IPS-20b (cell line): Measurements from ENCODE around the gene TRAIP.
"Not testable (repeated sequence)": the region's sequence is repeated elsewhere in the genome, so short reads cannot be mapped to it uniquely, and the experiment has no call there.

Experiments used
- H3K27ac ChIP-seq: one replicate; pipeline ENCODE4 v1.5.1; 2013; ENCODE audit warnings: low read length
- H3K27me3 ChIP-seq: 2 replicates; pipeline ENCODE4 v1.6.1; 2013; ENCODE audit warnings: mild to moderate bottlenecking, low read length, inconsistent platforms; ENCODE audit not compliant: insufficient read depth
- H3K36me3 ChIP-seq: 2 replicates; pipeline ENCODE4 v1.6.1; 2013; ENCODE audit warnings: low read depth, mild to moderate bottlenecking, inconsistent platforms, low read length, moderate library complexity; ENCODE audit not compliant: insufficient read depth
- H3K4me1 ChIP-seq: 2 replicates; pipeline ENCODE4 v1.6.1; 2013; ENCODE audit warnings: mild to moderate bottlenecking, control low read depth, inconsistent platforms, low read length, moderate library complexity; ENCODE audit not compliant: insufficient read depth
- H3K4me3 ChIP-seq: 2 replicates; pipeline ENCODE4 v1.5.1; 2013; ENCODE audit warnings: mild to moderate bottlenecking, low read length, inconsistent platforms
- H3K9ac ChIP-seq: 2 replicates; pipeline ENCODE4 v1.6.1; 2013; ENCODE audit warnings: low read depth, mild to moderate bottlenecking, inconsistent platforms, low read length, moderate library complexity
- H3K9me3 ChIP-seq: 2 replicates; pipeline ENCODE4 v1.6.1; 2013; ENCODE audit warnings: mild to moderate bottlenecking, low read depth, low read length, inconsistent platforms; ENCODE audit not compliant: insufficient read depth

The TRAIP gene

DNA sequence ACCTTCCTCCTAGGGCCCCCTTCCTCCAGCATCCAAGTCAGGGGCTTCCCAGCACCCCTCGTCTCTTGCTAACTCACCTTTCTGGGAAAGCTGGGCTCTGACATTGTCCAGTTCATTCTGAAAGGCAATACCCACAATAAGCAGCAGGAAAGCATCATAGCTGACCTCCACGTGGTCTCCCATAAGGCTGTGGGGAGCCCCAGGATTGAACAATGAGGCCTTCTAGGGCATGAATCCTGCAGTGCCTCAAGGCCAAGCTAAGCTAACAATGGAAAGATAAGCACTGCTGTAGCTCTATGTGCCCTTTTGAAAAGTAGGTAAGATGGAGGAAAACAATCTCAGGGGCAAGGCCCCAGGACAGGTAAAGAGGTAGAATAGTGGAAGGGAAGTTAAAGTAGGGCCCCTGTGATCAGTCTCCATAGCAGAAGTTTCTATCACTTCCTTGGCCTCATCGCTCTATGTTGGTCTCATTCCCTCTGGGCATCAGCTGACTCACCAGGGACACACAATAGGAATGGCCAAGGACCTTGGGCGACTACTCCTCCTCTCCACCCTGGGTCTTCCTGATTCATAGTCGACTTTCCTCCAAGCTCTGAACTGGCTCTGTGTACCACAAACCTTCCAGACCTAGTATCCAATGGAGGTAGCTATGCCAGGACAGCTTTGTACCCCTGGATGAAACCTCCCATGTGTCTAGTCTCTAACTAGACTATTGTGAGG, 11.7 kb downstream of the TRAIP start:
- H3K27ac ChIP-seq = no peak overlapping the region
- no peak overlapping the region for H3K9ac ChIP-seq
- no peak overlapping the region for H3K4me3 ChIP-seq
- H3K36me3 ChIP-seq = peaks cover 70% of the 10 kb centered on the region
- no peaks in the 10 kb centered on the region for H3K9me3 ChIP-seq
- H3K4me1 ChIP-seq = no peaks in the 10 kb centered on the region
- no peaks in the 10 kb centered on the region for H3K27me3 ChIP-seq

- no peaks in the 10 kb centered on the region for H3K4me1 ChIP-seq
- H3K9ac ChIP-seq = no peak overlapping the region
- H3K4me3 ChIP-seq = no peak overlapping the region
- H3K27ac ChIP-seq = no peak overlapping the region
- H3K9me3 ChIP-seq = no peaks in the 10 kb centered on the region
- no peaks in the 10 kb centered on the region for H3K27me3 ChIP-seq
- H3K36me3 ChIP-seq = peaks cover 77% of the 10 kb centered on the region
These were observed 13.4 kb downstream of the TRAIP start for GRCh38 chr3:49842843-49843517.

DNA sequence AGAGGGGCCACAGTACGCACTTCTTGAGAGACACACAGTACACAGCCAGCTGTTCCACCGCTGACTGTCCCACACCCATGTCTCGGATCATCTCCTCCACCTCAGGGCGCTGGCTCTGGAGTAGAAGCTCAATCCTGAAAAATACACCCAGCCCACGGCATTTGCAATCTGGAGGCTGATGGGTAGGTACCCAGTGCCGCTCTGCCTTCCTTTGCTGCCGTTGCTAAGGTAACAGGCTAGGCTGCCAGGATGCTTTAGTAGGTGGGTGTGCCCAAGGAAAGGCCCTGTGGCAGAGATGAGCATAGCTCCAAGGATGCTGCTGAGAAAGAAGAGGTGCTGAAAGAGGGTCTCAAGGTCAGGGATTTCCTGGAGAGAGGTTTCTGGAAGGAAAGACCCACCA, 14.6 kb downstream of the TRAIP start:
- H3K27me3 ChIP-seq = no peaks in the 10 kb centered on the region
- no peak overlapping the region for H3K27ac ChIP-seq
- H3K36me3 ChIP-seq = peaks cover 80% of the 10 kb centered on the region
- no peaks in the 10 kb centered on the region for H3K4me1 ChIP-seq
- no peak overlapping the region for H3K9ac ChIP-seq
- no peak overlapping the region for H3K4me3 ChIP-seq
- H3K9me3 ChIP-seq = no peaks in the 10 kb centered on the region

GRCh38 chr3:49841126-49841696, 15.2 kb downstream of the TRAIP start:
- Histone ChIP-seq H3K4me3 (no peak overlapping the region), H3K36me3 (peaks cover 82% of the 10 kb centered on the region), H3K9me3 (no peaks in the 10 kb centered on the region), H3K9ac (no peak overlapping the region), H3K27me3 (no peaks in the 10 kb centered on the region), H3K27ac (no peak overlapping the region), H3K4me1 (no peaks in the 10 kb centered on the region)

DNA sequence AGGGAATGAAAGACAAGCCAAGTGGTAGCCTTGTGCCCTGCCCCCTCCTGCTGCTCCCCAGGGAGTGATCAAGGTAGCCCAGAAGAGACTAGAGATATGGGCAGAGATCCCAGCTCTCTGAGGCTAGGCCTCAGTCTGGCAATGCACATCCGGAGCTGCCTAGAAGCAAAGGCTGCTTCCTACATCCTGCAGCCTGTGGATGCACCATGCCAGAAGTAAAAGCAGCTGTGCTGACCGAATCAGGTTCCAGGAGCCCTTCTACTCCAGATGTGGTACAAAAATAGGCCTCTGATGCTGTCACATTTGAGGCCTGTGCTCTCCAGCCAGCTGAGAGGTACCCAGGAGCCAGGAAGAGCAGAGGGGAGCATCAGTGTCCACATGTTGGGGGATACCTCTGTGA, 16.0 kb downstream of the TRAIP start:
- Histone ChIP-seq H3K4me3 (no peak overlapping the region), H3K4me1 (no peaks in the 10 kb centered on the region), H3K36me3 (peaks cover 75% of the 10 kb centered on the region), H3K27ac (no peak overlapping the region), H3K9me3 (no peaks in the 10 kb centered on the region), H3K9ac (no peak overlapping the region), H3K27me3 (no peaks in the 10 kb centered on the region)

GRCh38 chr3:49839193-49839809, 17.1 kb downstream of the TRAIP start:
- no peaks in the 10 kb centered on the region for H3K4me1 ChIP-seq
- H3K27ac ChIP-seq = no peak overlapping the region
- no peaks in the 10 kb centered on the region for H3K27me3 ChIP-seq
- peaks cover 75% of the 10 kb centered on the region for H3K36me3 ChIP-seq
- no peak overlapping the region for H3K4me3 ChIP-seq
- H3K9ac ChIP-seq = no peak overlapping the region
- H3K9me3 ChIP-seq = no peaks in the 10 kb centered on the region

DNA sequence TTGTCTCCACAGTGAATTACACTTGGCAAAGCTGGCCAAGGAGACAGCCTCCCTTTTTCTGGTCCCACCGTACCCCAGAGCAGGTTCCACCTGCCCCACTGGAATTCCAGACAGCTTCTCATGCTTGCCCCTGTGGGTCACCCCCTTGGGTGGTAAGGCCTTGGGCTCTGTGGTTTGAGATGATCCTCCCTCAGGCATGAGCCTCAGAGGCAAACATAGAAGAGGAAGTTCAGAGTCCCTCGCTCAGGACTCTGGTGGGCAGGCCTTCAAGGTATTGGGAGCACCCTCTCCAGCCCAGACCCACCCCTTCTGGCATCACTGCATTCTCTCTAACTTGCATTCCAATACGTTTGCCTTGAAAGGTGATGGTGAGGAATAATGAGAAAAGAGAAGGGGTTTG, 25.0 kb downstream of the TRAIP start:
- H3K36me3 ChIP-seq = peaks cover 70% of the 10 kb centered on the region
- no peaks in the 10 kb centered on the region for H3K9me3 ChIP-seq
- no peaks in the 10 kb centered on the region for H3K27me3 ChIP-seq
- H3K27ac ChIP-seq = no peak overlapping the region
- H3K4me3 ChIP-seq = no peak overlapping the region
- H3K4me1 ChIP-seq = no peaks in the 10 kb centered on the region
- H3K9ac ChIP-seq = no peak overlapping the region

DNA sequence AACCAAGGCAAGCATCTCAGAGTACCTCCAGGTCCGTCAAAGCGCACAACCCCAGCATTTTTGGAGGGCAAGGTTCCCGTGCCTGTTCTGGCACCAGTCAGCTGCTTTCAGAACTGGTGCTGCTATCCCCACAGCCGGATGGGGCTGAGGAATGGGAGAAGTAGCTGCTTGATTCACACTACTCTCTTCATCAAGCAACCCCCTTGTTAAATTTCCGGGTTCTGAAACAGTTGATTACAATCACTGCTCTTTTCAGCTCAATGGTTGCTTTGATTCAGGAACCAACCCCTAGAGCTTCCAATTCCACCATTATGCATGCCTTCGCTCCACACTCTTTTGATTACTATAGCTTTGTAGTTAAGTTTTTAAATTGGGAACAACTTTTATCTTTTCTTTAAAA, 30.3 kb downstream of the TRAIP start:
- Histone ChIP-seq H3K36me3 (peaks cover 35% of the 10 kb centered on the region), H3K9ac (no peak overlapping the region), H3K27ac (no peak overlapping the region), H3K9me3 (no peaks in the 10 kb centered on the region), H3K4me3 (no peak overlapping the region), H3K27me3 (no peaks in the 10 kb centered on the region), H3K4me1 (no peaks in the 10 kb centered on the region)

GRCh38 chr3:49823131-49823530, 33.2 kb downstream of the TRAIP start:
- not testable (repeated sequence) for H3K4me3 ChIP-seq, H3K27me3 ChIP-seq, H3K9ac ChIP-seq, H3K27ac ChIP-seq, H3K4me1 ChIP-seq, H3K9me3 ChIP-seq, H3K36me3 ChIP-seq

GRCh38 chr3:49813497-49814174, 42.7 kb downstream of the TRAIP start, which contains the start of gene UBA7:
Gene UBA7, minus strand, starts transcription at chr3:49813953. Its CDS starts 166 bp downstream, at chr3:49813787.
- Histone ChIP-seq H3K27me3 (no peaks in the 10 kb centered on the region; the same call in 1 of the 2 replicates), H3K36me3 (no peaks in the 10 kb centered on the region), H3K4me3 (no peak within 1 kb of the TSS), H3K27ac (no peak within 1 kb of the TSS), H3K4me1 (no peaks in the 10 kb centered on the region), H3K9me3 (no peaks in the 10 kb centered on the region), H3K9ac (no peak within 1 kb of the TSS)

- Histone ChIP-seq H3K36me3 (no peaks in the 10 kb centered on the region), H3K27ac (no peak overlapping the region), H3K4me3 (no peak overlapping the region), H3K9ac (no peak overlapping the region), H3K9me3 (no peaks in the 10 kb centered on the region), H3K4me1 (no peaks in the 10 kb centered on the region), H3K27me3 (no peaks in the 10 kb centered on the region; the same call in 1 of the 2 replicates)
These were observed 43.4 kb downstream of the TRAIP start for GRCh38 chr3:49812916-49813496.
